Panc1 (cell line): ENCODE data around the gene ZNF804A. TPM values are rescaled to one million over a fixed set of nuclear protein-coding genes. Genes with fewer than 3 reads are reported as not detected.

Source experiments
- ATAC-seq: fragments of 200-7000 bp; cut with Tn5 transposase; 2 replicates; pipeline ENCODE4 v1.9.1; 2020; ENCODE audit warnings: mild to moderate bottlenecking, moderate library complexity
- BruUV-seq: library from RNA; stranded (reverse); fragments of 400-500 nt; replicated peaks from 2 replicates; lab custom pipeline; 2021; lab: Mats Ljungman, UMichigan
- CTCF ChIA-PET: fragments of 300-600 bp; sonication (Branson Sonifier 250); formaldehyde crosslinking; loops from one replicate; lab custom pipeline; 2022; ENCODE audit warnings: antibody characterized with exemption; lab: Charles Lee
- POLR2A ChIA-PET: fragments of 300-600 bp; sonication (Branson Sonifier 250); formaldehyde crosslinking; loops from one replicate; lab custom pipeline; 2022; ENCODE audit warnings: antibody characterized with exemption; lab: Charles Lee
- DNase-seq: peaks from one replicate; pipeline ENCODE4 v3.0.0-alpha.2; 2010; ENCODE audit warnings: low read depth, low spot score
- H3K27ac ChIP-seq: 2 replicates; pipeline ENCODE4 v1.5.1; 2011; ENCODE audit warnings: mild to moderate bottlenecking, low read length, inconsistent platforms
- H3K27me3 ChIP-seq: fragments of 200-500 bp; sonication (Bioruptor generic); 2 replicates; pipeline ENCODE4 v1.6.0; 2014; ENCODE audit warnings: low read length, inconsistent platforms; ENCODE audit not compliant: control insufficient read depth, insufficient read depth
- H3K36me3 ChIP-seq: fragments of 200-500 bp; sonication (Bioruptor generic); 2 replicates; pipeline ENCODE4 v1.5.1; 2014; ENCODE audit warnings: inconsistent platforms, mild to moderate bottlenecking, low read length, moderate library complexity; ENCODE audit not compliant: control insufficient read depth, insufficient read depth
- H3K4me1 ChIP-seq: 2 replicates; pipeline ENCODE4 v1.5.1; 2011; ENCODE audit warnings: inconsistent platforms, mild to moderate bottlenecking, low read length, moderate library complexity; ENCODE audit not compliant: control insufficient read depth, insufficient read depth
- H3K4me3 ChIP-seq, 2 experiments: 2 replicates each; pipeline ENCODE4 v1.5.1; 2011 to 2012; ENCODE audit warnings: low read depth in 2 of 2, low read length in 2 of 2, mild to moderate bottlenecking in 2 of 2, inconsistent platforms in 1 of 2, moderate library complexity in 1 of 2
- H3K9me3 ChIP-seq: fragments of 200-500 bp; sonication (Bioruptor generic); 2 replicates; pipeline ENCODE4 v1.5.1; 2014; ENCODE audit warnings: low read depth, mild to moderate bottlenecking, inconsistent platforms, low read length, moderate library complexity; ENCODE audit not compliant: control insufficient read depth, insufficient read depth
- CTCF ChIP-seq: fragments of 450-650 bp; IDR thresholded peaks from 2 replicates; pipeline ENCODE4 v1.5.1; 2017; ENCODE audit warnings: mild to moderate bottlenecking
- POLR2AphosphoS5 ChIP-seq: IDR thresholded peaks from 2 replicates; pipeline ENCODE4 v1.6.1; 2012; ENCODE audit warnings: mild to moderate bottlenecking, low read depth, low read length, moderate library complexity
- REST ChIP-seq, 2 experiments: IDR thresholded peaks; 2 replicates each; pipeline ENCODE4 v1.6.1; 2011 to 2012; ENCODE audit warnings: low read depth in 2 of 2, control low read depth in 1 of 2, low read length in 1 of 2, mild to moderate bottlenecking in 1 of 2, moderate library complexity in 1 of 2; ENCODE audit not compliant: insufficient read depth in 1 of 2
- SIN3A ChIP-seq: IDR thresholded peaks from 2 replicates; pipeline ENCODE4 v1.6.1; 2012; ENCODE audit warnings: low read depth, mild to moderate bottlenecking, low read length, moderate library complexity, borderline replicate concordance; ENCODE audit not compliant: insufficient read depth
- TCF7L2 ChIP-seq: IDR thresholded peaks from 2 replicates; pipeline ENCODE4 v1.6.1; 2011; ENCODE audit warnings: mild to moderate bottlenecking, low read depth, low read length, inconsistent platforms
- in situ Hi-C: cut with HindIII; loops from 2 replicates; pipeline ENCODE4 v1.10.0; 2016; ENCODE audit warnings: low sequenced_read_pairs, low pct_unique_long_range_greater_than_20kb
- intact Hi-C: fragments of 100-400 bp; cut with micrococcal nuclease; formaldehyde crosslinking; loops from one replicate; pipeline ENCODE4 v1.10.0; 2022; ENCODE audit not compliant: unreplicated experiment
- total RNA-seq: library from RNA; stranded (reverse); gene quantifications from one replicate; pipeline ENCODE4 v1.2.1, GENCODE V29; 2021; ENCODE audit not compliant: unreplicated experiment

The ZNF804A gene
- total RNA-seq, 1 experiment from 2014 or later, result 2.2 TPM

- POLR2A ChIA-PET, result no interaction called here
- no peak overlapping the region for H3K27ac ChIP-seq
- intact Hi-C loops (no loop called here), in situ Hi-C loops (no loop called here)
- no peaks in the 10 kb centered on the region for H3K9me3 ChIP-seq
- BruUV-seq, result no TSS peak
- H3K36me3 ChIP-seq, result no peaks in the 10 kb centered on the region
- H3K27me3 ChIP-seq, result no peaks in the 10 kb centered on the region
- TF ChIP-seq POLR2AphosphoS5, result no peak
- TF ChIP-seq SIN3A, result no peak
- no peak for TF ChIP-seq REST (IDR thresholded peaks at IDR 0.05; ENCODE audit: insufficient read depth in 1 of 2, low read depth in 2 of 2, low read length in 1 of 2)
- TF ChIP-seq CTCF, result no peak
- TF ChIP-seq TCF7L2, result no peak
- DNase-seq (no peak), ATAC-seq (no peak)
- CTCF ChIA-PET, result no interaction called here
- no peak overlapping the region for H3K4me3 ChIP-seq
- no peaks in the 10 kb centered on the region for H3K4me1 ChIP-seq
Measured at GRCh38 chr2:184677171-184677570, 78.8 kb downstream of the ZNF804A start.

- no TSS peak for BruUV-seq
- H3K4me1 ChIP-seq, result no peaks in the 10 kb centered on the region
- no peak for DNase-seq
- H3K27ac ChIP-seq, result no peak overlapping the region
- no peak for TF ChIP-seq REST (IDR thresholded peaks at IDR 0.05; ENCODE audit: insufficient read depth in 1 of 2, low read depth in 2 of 2, low read length in 1 of 2)
- no peak for TF ChIP-seq SIN3A
- no peak for TF ChIP-seq CTCF
- no peak for TF ChIP-seq POLR2AphosphoS5
- TF ChIP-seq TCF7L2, result no peak
- H3K27me3 ChIP-seq, result no peaks in the 10 kb centered on the region
- H3K9me3 ChIP-seq, result no peaks in the 10 kb centered on the region
- ATAC-seq, result no peak
- in situ Hi-C loops (no loop called here), intact Hi-C loops (loop anchor here (10.0 kb wide), 1 partner anchor 85 kb away; no protein-coding TSS in a partner anchor)
- no peaks in the 10 kb centered on the region for H3K36me3 ChIP-seq
- CTCF ChIA-PET, result interaction anchor here (0.7 kb wide), 1 partner anchor 155 kb away, joined by 5 read pairs; no protein-coding TSS in a partner anchor
- no peak overlapping the region for H3K4me3 ChIP-seq
- POLR2A ChIA-PET, result no interaction called here
Measured at GRCh38 chr2:184679219-184680018, 81.1 kb downstream of the ZNF804A start.
